GM18907 (cell line): ENCODE measurements around the gene IKBKE.
A peak's percentile ranks its signal among the peaks of the same experiment; 100 is the strongest.

Experiments used
- ATAC-seq: cut with Tn5 transposase; IDR thresholded peaks from one replicate; pipeline ENCODE4 v1.9.1; 2021; ENCODE audit warnings: mild to moderate bottlenecking, moderate library complexity; ENCODE audit not compliant: unreplicated experiment

IKBKE gene

GRCh38 chr1:206469933-206470691, at the start of gene IKBKE:
Gene IKBKE (plus strand): TSS chr1:206470476. CDS start chr1:206473228, 2,752 bp downstream.
- ATAC-seq = peak; percentile 56

DNA sequence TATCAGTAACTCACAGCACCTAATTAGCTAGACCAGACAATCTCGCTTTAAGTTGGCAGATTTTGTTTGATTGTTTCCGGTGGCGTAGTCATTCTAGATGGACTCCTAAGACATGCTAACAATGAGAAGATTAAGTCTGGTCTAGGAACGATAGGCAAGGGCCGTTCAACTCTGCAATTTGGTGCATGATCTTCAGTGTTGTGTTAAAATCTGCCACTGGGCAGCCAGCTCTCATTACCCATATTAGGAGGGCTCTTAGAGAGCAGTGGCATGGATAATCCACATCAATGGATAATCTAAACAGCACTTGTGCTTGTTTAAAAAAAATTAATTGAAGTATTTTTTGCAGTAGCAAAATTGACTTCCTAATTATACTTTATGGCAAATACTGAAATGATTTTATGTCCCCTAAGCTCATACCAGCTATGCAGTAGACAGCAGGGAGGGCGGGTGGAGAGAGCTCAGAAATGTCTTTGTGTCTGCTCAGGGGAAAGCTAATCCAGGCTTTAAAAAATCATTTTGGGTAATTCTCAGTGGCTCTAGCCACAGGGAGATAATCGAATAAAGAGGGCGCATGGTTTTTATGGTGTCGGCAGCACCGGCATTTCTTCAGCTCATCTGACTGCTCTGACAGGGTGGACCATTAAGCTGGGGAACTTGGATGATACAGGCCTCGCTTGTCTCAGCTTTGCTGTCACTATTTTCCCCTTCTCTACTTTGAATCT, 48.5 kb upstream of the IKBKE start:
- no peak for ATAC-seq

DNA sequence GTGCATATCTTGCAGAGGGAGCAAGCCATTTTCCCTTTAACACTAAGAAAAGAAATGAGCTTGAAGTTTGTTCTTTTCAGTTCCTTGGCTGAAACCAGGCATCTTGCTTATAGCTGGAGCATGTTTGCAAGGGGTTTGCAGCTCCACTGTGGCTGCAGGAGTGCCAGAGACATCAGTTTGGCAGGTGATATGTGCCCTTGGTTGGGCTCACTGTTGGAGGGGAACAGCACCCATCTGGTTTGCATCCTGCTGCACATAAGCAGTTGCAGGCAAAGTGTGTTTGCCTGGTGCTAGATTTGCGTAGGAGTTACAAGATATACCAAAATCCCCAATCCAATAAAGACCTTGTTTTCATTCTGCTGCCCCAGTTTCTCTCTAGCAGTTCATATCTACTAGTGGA, 47.8 kb upstream of the IKBKE start:
- no peak for ATAC-seq

DNA sequence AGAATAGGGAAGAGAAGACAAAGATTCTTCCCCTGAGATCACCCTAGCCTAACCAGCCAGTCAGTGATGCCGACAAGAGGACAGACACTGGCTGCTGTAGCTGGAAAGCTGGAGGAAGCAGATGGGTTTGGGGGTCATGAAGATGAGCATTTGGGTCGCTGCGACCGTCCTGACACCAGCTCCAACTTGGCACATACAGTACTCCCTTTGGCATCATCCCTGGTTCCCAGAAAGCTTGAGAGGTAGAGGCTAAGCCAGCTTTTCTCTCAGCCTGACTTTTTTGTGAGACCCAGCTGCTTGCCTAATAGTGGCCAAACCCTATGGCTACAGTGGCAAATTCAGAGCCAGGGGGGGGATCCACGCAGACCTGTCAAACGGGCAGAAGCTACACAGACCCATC, 43.0 kb upstream of the IKBKE start:
- no peak for ATAC-seq

DNA sequence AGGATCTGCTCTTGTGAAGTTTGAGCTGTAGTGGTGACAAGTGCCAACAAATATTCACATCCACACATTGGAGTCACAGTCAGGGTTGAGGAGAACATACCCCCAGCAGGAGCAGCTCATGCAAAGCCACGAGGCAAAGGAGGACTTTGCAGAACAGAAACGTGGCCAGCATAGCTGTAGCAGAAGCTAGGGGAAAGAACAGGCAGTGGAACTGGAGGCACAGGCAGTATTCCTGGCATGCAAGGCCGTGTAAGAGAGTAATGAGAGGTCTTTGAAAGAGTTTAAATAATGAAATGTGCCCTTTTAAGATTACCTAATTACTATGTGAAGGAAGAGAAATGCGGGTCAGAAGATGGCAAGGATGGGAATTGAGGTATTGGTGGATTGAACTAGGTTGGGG, 40.9 kb upstream of the IKBKE start:
- no peak for ATAC-seq

- peak; percentile 95 for ATAC-seq
Observed at GRCh38 chr1:206430031-206430983, 40.0 kb upstream of the IKBKE start.

DNA sequence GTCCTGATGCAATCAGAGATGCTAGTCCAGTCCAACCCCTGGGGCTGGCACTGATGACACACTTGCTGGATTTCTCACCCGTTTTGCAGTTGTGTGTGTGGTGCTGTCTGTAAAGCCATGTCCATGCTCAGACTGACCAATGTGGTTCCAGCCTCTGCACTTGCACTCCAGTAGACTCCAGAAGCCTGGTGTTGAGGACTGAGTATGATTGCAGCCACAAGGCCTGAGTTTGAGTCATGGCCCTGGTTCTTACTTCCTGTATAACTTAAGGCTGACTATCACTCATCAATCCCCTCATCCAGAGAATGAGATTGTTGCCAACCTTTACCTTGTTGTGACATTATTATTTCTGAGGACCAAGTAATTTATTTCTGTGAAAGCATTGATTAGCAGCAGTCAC, 34.8 kb upstream of the IKBKE start:
- ATAC-seq = no peak

- ATAC-seq = no peak
Observed at GRCh38 chr1:206438554-206438953, 31.7 kb upstream of the IKBKE start.

DNA sequence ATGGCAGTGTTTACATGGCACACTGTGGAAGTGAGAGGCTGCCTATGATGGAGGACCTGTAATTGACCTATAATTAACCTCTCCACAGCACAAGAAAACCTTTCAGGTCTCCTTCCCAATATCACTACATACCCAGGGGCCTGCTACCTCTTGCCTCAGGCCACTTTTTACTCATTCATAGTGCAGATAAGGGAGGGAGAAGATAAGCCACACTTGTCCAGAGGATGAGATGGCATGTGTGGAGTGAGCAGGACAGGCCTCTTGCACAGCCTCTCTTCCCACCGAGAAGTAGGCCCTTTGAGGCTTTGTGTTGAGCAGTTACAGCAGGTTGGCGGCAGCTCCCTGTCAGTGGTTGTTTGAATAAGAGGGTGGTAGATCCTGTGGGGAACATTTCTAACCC, 31.1 kb upstream of the IKBKE start:
- ATAC-seq = no peak

GRCh38 chr1:206441336-206441967, 28.8 kb upstream of the IKBKE start:
- ATAC-seq = no peak

GRCh38 chr1:206442101-206442500, 28.2 kb upstream of the IKBKE start:
- no peak for ATAC-seq

- ATAC-seq = no peak
Observed at GRCh38 chr1:206445116-206445515, 25.2 kb upstream of the IKBKE start.

GRCh38 chr1:206445911-206446356, 24.3 kb upstream of the IKBKE start:
- ATAC-seq = no peak

DNA sequence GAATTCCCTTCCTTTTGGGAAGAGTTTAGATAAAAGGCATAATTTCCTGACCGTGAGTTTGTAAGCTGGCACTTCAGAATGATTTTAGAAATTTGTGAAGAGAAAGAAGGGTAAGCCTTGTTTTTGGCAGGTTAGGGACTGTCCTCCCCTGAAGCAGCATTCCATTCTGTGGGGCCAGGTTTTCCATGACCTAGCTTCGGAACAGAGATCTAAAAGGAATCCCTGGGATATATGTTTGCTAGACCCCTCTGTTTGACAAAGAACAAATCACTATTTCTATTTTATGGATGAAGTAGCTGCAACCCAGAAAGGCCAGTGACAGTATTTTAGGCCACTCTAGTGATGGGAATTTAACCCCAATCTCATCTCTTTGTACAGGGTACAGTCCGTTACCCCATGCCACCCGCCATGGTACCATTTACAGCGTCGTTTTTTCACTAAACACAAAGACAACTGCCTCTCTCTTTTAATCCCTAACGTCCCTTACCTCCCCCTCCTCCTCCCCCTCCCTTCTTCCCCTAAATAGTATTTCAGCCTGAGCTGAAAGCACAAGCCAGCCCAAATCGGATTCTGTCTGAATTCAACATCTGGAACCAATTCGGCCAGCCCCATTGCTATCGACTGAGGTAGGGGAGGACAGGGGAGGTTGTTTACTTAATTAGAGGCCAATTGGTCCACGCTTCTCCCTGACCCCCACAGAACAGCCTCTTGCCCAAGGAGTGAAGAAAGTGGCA, 23.4 kb upstream of the IKBKE start:
- ATAC-seq = no peak

DNA sequence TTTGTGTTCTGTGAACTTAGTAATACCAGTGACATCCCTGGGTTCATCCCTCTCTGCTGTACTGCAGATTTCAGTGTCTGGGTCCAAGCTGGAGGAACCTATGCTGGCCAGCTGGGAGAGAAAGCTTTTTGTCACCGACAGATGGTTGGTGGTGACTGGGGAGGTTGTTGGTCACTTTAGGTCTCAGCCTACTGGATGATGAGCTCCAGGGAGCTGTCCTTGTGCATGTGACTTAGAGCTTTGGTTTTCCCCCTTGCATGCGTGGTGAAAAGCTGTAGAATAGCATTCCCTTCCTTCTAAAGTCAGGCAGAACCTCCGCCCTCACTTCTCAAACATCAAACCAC, 22.9 kb upstream of the IKBKE start:
- ATAC-seq = no peak

GRCh38 chr1:206447792-206448191, 22.5 kb upstream of the IKBKE start:
- ATAC-seq = no peak

- ATAC-seq = no peak
Observed at GRCh38 chr1:206448471-206448870, 21.8 kb upstream of the IKBKE start.

DNA sequence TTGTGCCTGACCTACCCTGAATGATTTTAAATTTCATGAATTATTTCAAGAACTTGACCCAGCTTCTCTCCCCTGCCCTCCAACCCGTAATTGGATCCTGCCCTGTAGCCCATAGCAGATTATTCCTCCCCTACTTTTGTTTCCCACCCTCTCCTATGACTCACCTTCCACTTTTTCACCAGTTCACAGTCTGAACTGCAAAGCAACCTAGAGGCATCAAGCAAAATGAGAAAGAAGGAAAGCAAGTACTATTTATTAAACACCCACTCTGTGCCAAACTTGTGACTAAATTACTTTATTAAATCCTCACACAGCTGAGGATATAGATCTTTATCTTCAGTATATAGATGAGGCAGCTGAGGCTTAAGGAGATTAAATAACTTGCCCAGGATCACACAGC, 20.7 kb upstream of the IKBKE start:
- ATAC-seq = no peak

- ATAC-seq = no peak
Observed at GRCh38 chr1:206450281-206450680, 20.0 kb upstream of the IKBKE start.

DNA sequence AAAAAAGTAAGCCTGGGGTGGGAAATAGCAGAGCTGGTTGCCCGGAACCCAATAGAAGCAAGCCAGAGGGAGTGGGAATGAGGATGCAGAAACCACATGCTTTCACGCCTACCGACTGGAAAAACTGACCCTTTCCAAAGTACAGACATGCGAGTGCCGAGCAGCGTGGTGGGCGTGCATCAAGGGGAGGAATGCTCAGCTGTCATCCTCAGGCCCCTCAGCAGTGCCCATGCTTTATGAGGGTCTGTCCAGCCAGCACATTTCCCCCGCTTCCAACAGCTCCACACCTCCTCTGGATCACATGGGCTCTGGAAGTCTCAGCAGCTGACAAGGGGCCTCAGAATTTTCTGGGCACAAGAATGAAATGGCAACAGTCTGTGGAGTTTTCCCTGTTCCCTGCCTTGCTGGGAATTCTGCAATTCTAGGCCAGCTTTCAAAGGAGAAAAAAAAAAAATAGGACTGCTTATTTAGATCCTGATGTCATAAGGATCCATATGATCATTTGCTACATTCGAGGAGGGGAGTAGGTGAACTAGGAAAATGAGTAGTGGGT, 19.1 kb upstream of the IKBKE start:
- no peak for ATAC-seq
